Raji (cell line): ENCODE data around the gene PPIF.

Experiments used
- POLR2A ChIP-seq: IDR thresholded peaks from 2 replicates; pipeline ENCODE4 v1.6.1; 2011; ENCODE audit warnings: low read depth, low read length, control low read depth; ENCODE audit not compliant: insufficient read depth

The PPIF gene

GRCh38 chr10:79380125-79380945 is 33.1 kb downstream of the PPIF start:
- no peak for TF ChIP-seq POLR2A

- TF ChIP-seq POLR2A: no peak
Observed at GRCh38 chr10:79380946-79381721, 33.9 kb downstream of the PPIF start.

- TF ChIP-seq POLR2A: no peak
Observed at GRCh38 chr10:79381804-79382221, 34.5 kb downstream of the PPIF start.

DNA sequence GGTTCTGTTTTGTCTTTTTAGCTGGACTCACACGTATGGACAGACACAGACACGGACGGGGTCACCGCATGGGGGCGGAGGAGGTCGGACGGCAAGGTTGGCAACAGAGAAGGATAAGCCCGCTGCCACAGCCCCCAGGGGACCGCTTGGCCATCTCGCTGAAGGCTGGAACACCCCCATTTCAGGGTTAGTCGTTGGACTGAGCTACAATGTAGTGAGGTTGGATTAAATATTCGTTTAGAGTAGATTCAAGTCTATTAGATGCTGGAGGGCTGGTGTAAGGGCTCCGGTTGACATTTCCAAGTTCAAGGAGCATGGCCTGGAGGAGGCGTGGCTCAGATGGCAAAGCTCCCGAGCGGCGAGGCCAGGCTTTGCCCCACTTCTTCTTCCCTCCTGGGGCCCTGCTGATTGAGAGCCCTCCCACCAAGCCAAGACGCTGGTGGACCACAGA is 35.2 kb downstream of the PPIF start:
- TF ChIP-seq POLR2A: no peak

DNA sequence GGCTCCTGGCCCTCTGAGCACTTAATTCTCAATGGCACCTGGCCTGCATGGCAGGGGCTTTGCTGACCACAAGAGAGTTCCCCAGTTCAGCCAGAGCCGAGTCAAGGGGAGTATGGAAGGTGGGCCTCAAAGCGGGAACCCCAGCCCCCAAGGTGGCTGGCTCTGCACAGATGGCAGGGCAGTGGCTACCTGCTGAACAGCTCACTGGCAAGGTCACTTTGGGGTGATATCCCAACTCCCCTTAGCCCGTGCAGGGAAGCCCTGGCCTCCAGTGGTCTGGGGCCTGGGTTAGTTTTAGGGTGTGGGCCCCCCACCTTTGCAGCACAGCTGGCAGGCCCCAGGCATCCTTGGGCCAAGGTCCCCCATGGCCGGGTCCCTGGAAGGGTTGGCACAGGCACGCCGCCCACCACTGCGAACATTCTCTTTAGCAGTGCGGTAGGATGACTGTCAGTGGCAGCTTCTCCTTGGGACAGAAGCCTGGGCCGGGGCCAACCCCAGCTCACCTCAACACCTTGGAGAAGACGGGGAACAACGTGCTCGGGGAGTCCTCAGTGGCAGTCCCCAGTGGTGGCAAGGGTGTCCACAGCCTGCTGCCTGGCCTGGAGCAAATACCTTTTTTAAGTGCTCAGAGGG is 36.8 kb downstream of the PPIF start:
- no peak for TF ChIP-seq POLR2A

- TF ChIP-seq POLR2A: no peak
Observed at GRCh38 chr10:79384773-79385391, 37.6 kb downstream of the PPIF start.

DNA sequence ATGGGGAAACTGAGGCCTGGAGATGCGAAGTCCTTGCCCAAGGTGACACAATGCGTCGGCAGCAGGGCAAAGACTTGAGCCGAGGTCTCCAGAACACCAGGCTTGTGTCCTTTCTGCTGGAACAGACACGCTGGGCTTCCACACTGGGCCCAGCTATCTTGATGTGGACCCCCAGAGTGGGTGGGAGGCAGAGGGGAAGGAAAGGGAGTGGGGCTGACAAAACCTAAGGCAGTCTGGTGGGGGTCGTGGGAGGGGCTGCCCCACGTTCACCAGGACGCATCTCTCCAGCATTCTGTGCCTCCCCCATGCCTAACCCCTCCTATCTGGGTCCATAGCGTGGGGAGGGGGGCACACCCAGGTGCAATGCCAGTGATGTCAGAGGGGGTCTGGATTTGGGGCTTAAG is 38.1 kb downstream of the PPIF start:
- TF ChIP-seq POLR2A: no peak

GRCh38 chr10:79385804-79386531 is 38.7 kb downstream of the PPIF start:
- TF ChIP-seq POLR2A: no peak

DNA sequence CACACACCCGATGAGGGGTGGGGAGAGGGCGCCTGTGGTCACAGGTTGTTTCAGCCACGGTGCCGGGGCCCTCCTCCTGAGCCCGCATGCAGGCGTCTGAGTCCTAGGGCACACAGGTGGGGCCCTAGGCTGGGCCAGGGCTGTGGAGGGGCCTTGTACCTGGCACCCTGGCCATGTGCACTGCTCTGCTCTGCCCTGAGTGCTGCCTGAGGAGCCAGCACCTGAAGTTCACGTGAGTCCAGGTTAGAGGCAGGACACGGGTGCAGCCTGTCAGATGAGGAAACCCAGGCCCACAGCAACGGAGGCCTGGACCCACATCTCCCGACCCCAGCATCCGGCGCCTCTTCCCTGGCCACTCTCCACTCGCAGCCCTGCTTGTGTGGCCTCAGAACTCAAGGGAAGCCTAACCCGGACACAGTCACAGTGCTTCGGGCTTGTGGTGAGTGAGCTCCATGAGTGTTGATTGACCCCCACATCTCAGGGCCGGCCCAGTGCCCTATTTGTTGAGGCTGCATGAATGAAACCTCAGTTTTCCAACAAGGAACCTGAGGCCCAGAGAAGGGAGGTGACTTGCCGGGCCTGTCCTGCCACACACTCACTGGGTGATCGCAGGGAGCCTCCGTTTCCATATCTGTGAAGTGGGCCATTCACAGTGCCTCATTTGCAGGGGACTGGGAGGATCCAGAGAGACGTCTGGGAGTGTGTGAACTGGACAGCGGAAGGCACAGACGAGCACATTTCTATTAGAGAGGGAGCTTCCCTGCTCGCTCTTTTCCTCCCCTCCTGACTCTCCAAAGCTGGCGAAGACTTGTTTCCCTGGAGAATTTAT is 39.6 kb downstream of the PPIF start:
- TF ChIP-seq POLR2A: no peak

GRCh38 chr10:79387466-79387973 is 40.3 kb downstream of the PPIF start:
- TF ChIP-seq POLR2A: no peak

DNA sequence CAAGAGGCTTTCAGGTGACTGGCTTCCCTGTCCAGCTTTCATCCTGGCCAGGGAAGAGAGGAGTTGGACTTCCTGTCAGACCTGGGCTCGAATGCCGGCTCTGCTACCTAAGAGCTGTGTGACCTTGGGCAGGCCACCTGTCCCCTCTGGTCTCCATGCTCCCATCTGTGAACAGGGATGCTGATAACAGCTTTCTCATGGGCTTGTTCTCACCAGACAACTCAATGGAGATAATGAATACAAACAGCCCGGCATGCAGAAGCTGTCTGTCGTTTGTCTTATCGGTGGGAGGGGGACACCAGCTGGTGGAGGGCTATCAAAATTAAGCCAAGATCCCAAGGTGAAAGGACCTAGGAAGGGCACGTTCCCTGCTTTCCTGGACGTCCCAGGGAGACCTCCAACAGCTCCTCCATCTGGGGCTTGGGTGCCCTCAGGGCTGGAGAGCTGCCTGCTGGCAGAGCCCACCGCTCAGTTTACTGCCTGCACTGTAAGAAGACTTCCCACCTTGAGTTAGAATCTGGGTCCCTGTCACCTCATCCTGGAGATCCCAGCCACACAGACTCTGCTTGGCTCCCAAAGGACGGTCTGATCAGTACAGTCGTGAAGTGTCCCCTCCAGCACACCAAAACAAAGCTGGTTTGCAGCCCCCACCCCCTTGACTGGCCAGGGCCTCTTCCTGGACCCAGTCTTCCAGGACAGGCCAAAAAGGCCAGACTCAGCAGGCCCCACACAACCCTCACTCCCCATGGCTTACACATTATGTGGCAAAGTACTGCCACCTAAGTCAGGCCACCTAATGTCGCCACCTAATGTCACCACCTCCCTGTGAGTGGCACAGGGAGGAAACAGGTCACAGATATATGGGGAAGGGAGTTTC is 40.9 kb downstream of the PPIF start:
- TF ChIP-seq POLR2A: no peak

- no peak for TF ChIP-seq POLR2A
Observed at GRCh38 chr10:79390057-79390456, 42.8 kb downstream of the PPIF start.
